Activated T-helper 2 cell treated with anti-CD3 and anti-CD28 coated beads, Interferon-gamma antibody, Interleukin-2, Interleukin-4, amounts not matched to agents 10 μg/mL and 5 μg/mL and 100 μg/mL, durations not matched to agents 14 hours and 24 hours and 36 hours (primary cell): ENCODE measurements around the gene JPH2. TPM values are rescaled to one million over a fixed set of nuclear protein-coding genes. Genes with fewer than 3 reads are reported as not detected.

Experiments
- DNase-seq: peaks from one replicate; pipeline ENCODE4 v3.0.0; 2021; ENCODE audit warnings: low spot score
- H3K27ac Mint-ChIP-seq: one replicate; pipeline ENCODE4 v1.8.0; 2021; ENCODE audit warnings: mixed read lengths
- H3K27me3 Mint-ChIP-seq: one replicate; pipeline ENCODE4 v1.8.0; 2021; ENCODE audit warnings: low read depth, mixed read lengths
- H3K36me3 Mint-ChIP-seq: one replicate; pipeline ENCODE4 v1.8.0; 2021; ENCODE audit warnings: low read depth, mixed read lengths
- H3K4me1 Mint-ChIP-seq: one replicate; pipeline ENCODE4 v1.8.0; 2021; ENCODE audit warnings: low read depth, mixed read lengths
- H3K4me3 Mint-ChIP-seq: one replicate; pipeline ENCODE4 v1.8.0; 2021; ENCODE audit warnings: low read depth, mild to moderate bottlenecking, moderate library complexity, mixed read lengths
- H3K9me3 Mint-ChIP-seq: one replicate; pipeline ENCODE4 v1.8.0; 2021; ENCODE audit warnings: mixed read lengths
- intact Hi-C: fragments of 100-400 bp; cut with micrococcal nuclease; formaldehyde crosslinking; loops from one replicate; pipeline ENCODE4 v1.15.1; 2023
- total RNA-seq: library from RNA; stranded (reverse); gene quantifications from 2 replicates; pipeline ENCODE4 v1.2.3, GENCODE V29; 2022

The JPH2 gene
- total RNA-seq, 1 donor from 2014 or later = not detected

- H3K4me1 Mint-ChIP-seq = peaks cover 2% of the 10 kb centered on the region
- H3K4me3 Mint-ChIP-seq = no peak overlapping the region
- H3K27me3 Mint-ChIP-seq = peaks cover 23% of the 10 kb centered on the region
- intact Hi-C loops = no loop called here
- no peak overlapping the region for H3K27ac Mint-ChIP-seq
- DNase-seq = no peak
- H3K36me3 Mint-ChIP-seq = no peaks in the 10 kb centered on the region
- H3K9me3 Mint-ChIP-seq = no peaks in the 10 kb centered on the region
Observed at GRCh38 chr20:44120676-44121425, 66.1 kb downstream of the JPH2 start.

GRCh38 chr20:44118185-44119033 is 68.6 kb downstream of the JPH2 start:
- no peak overlapping the region for H3K27ac Mint-ChIP-seq
- H3K36me3 Mint-ChIP-seq = no peaks in the 10 kb centered on the region
- intact Hi-C loops = loop anchor here (5.0 kb wide), 1 partner anchor 194 kb away; the partner anchor contains the start of gene FITM2

GRCh38 chr20:44117296-44118184 is 69.4 kb downstream of the JPH2 start:
- Mint-ChIP-seq H3K36me3 (no peaks in the 10 kb centered on the region), H3K27me3 (peaks cover 22% of the 10 kb centered on the region), H3K27ac (no peak overlapping the region), H3K4me3 (no peak overlapping the region), H3K4me1 (peaks cover 2% of the 10 kb centered on the region), H3K9me3 (no peaks in the 10 kb centered on the region)
- no peak for DNase-seq
- intact Hi-C loops = loop anchor here (5.0 kb wide), 1 partner anchor 195 kb away; the partner anchor contains the start of gene FITM2

More at GRCh38 chr20:44118185-44119033, 68.6 kb downstream of the JPH2 start:
- H3K4me1 Mint-ChIP-seq = peaks cover 2% of the 10 kb centered on the region
- no peak overlapping the region for H3K4me3 Mint-ChIP-seq
- no peaks in the 10 kb centered on the region for H3K9me3 Mint-ChIP-seq
- peaks cover 28% of the 10 kb centered on the region for H3K27me3 Mint-ChIP-seq
- no peak for DNase-seq

- Mint-ChIP-seq H3K4me3 (no peak overlapping the region), H3K4me1 (peaks cover 2% of the 10 kb centered on the region), H3K27ac (no peak overlapping the region), H3K27me3 (peaks cover 15% of the 10 kb centered on the region), H3K9me3 (no peaks in the 10 kb centered on the region), H3K36me3 (no peaks in the 10 kb centered on the region)
- no peak for DNase-seq
- intact Hi-C loops = loop anchor here (1.0 to 5.0 kb wide), 2 partner anchors 74 to 196 kb away; partner anchors contain the start of gene FITM2
Observed at GRCh38 chr20:44115762-44116644, 71.0 kb downstream of the JPH2 start.

GRCh38 chr20:44115181-44115580 is 71.8 kb downstream of the JPH2 start:
- Mint-ChIP-seq H3K27me3 (peaks cover 14% of the 10 kb centered on the region), H3K4me1 (peaks cover 2% of the 10 kb centered on the region), H3K27ac (no peak overlapping the region), H3K36me3 (no peaks in the 10 kb centered on the region), H3K9me3 (no peaks in the 10 kb centered on the region), H3K4me3 (no peak overlapping the region)
- DNase-seq = no peak
- intact Hi-C loops = loop anchor here (5.0 kb wide), 1 partner anchor 197 kb away; the partner anchor contains the start of gene FITM2

- Mint-ChIP-seq H3K9me3 (no peaks in the 10 kb centered on the region), H3K4me3 (no peak overlapping the region), H3K36me3 (no peaks in the 10 kb centered on the region), H3K27me3 (peaks cover 12% of the 10 kb centered on the region), H3K27ac (no peak overlapping the region), H3K4me1 (peaks cover 2% of the 10 kb centered on the region)
- intact Hi-C loops = no loop called here
- no peak for DNase-seq
Observed at GRCh38 chr20:44113618-44114376, 73.2 kb downstream of the JPH2 start.

GRCh38 chr20:44112889-44113617 is 73.9 kb downstream of the JPH2 start:
- DNase-seq = no peak
- H3K36me3 Mint-ChIP-seq = no peaks in the 10 kb centered on the region
- H3K4me3 Mint-ChIP-seq = no peak overlapping the region
- peaks cover 12% of the 10 kb centered on the region for H3K27me3 Mint-ChIP-seq
- intact Hi-C loops = no loop called here
- no peak overlapping the region for H3K27ac Mint-ChIP-seq
- H3K4me1 Mint-ChIP-seq = peaks cover 2% of the 10 kb centered on the region
- H3K9me3 Mint-ChIP-seq = peaks cover 3% of the 10 kb centered on the region

GRCh38 chr20:44112456-44112855 is 74.5 kb downstream of the JPH2 start:
- no peaks in the 10 kb centered on the region for H3K36me3 Mint-ChIP-seq
- no peak overlapping the region for H3K27ac Mint-ChIP-seq
- peaks cover 12% of the 10 kb centered on the region for H3K27me3 Mint-ChIP-seq
- intact Hi-C loops = no loop called here
- no peak overlapping the region for H3K4me3 Mint-ChIP-seq
- DNase-seq = no peak
- peaks cover 7% of the 10 kb centered on the region for H3K9me3 Mint-ChIP-seq
- peaks cover 2% of the 10 kb centered on the region for H3K4me1 Mint-ChIP-seq

- peaks cover 10% of the 10 kb centered on the region for H3K9me3 Mint-ChIP-seq
- H3K36me3 Mint-ChIP-seq = no peaks in the 10 kb centered on the region
- intact Hi-C loops = no loop called here
- DNase-seq = no peak
- no peak overlapping the region for H3K4me3 Mint-ChIP-seq
- peaks cover 12% of the 10 kb centered on the region for H3K27me3 Mint-ChIP-seq
- peaks cover 2% of the 10 kb centered on the region for H3K4me1 Mint-ChIP-seq
- H3K27ac Mint-ChIP-seq = no peak overlapping the region
Observed at GRCh38 chr20:44111712-44112335, 75.2 kb downstream of the JPH2 start.

GRCh38 chr20:44110816-44111568 is 76.0 kb downstream of the JPH2 start:
- DNase-seq = no peak
- Mint-ChIP-seq H3K27me3 (peaks cover 10% of the 10 kb centered on the region), H3K9me3 (peaks cover 10% of the 10 kb centered on the region), H3K27ac (no peak overlapping the region), H3K4me3 (no peak overlapping the region), H3K36me3 (no peaks in the 10 kb centered on the region), H3K4me1 (no peaks in the 10 kb centered on the region)
- intact Hi-C loops = no loop called here
